DOHH2 (cell line): Measurements from ENCODE around the gene FKBP5.

ENCODE experiments used
- EZH2phosphoT487 ChIP-seq: fragments of 200-600 bp; sonication (generic); IDR thresholded peaks from 2 replicates; pipeline ENCODE4 v1.6.1; 2017; ENCODE audit warnings: borderline replicate concordance, mild to moderate bottlenecking, antibody characterized with exemption, low read length, moderate library complexity, mixed read lengths
- TF ChIP-seq, protein P1 (sequence below): fragments of 200-600 bp; sonication (generic); IDR thresholded peaks from one replicate; pipeline ENCODE4 v1.5.1; 2014; ENCODE audit warnings: antibody characterized with exemption, mild to moderate bottlenecking, low read depth, low read length; ENCODE audit not compliant: poor library complexity, severe bottlenecking

DNA sequence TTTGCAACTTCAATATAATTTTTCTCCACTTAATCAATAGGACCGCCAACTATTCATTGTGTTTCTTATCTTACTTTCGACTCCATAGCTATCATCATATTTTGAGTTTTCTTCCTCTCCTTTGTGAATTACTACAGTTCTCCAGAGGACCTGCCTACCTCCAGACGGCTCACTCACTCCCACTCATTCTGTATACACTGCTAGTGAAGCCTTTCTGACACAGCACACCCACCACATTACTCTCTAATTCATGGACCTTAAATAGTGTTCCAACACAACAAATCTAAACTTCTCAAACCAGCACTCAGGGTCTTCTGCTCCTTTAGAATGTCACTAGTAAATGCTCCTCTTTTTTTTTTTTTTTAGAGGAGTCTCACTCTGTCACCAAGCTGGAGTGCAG lies 23.8 kb downstream of the FKBP5 start:
- TF ChIP-seq, protein P1, sequence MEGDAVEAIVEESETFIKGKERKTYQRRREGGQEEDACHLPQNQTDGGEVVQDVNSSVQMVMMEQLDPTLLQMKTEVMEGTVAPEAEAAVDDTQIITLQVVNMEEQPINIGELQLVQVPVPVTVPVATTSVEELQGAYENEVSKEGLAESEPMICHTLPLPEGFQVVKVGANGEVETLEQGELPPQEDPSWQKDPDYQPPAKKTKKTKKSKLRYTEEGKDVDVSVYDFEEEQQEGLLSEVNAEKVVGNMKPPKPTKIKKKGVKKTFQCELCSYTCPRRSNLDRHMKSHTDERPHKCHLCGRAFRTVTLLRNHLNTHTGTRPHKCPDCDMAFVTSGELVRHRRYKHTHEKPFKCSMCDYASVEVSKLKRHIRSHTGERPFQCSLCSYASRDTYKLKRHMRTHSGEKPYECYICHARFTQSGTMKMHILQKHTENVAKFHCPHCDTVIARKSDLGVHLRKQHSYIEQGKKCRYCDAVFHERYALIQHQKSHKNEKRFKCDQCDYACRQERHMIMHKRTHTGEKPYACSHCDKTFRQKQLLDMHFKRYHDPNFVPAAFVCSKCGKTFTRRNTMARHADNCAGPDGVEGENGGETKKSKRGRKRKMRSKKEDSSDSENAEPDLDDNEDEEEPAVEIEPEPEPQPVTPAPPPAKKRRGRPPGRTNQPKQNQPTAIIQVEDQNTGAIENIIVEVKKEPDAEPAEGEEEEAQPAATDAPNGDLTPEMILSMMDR: no peak
- TF ChIP-seq EZH2phosphoT487: no peak
